KOPT-K1 (cell line): ENCODE data around the gene S100A16.
"Not testable (repeated sequence)": the region's sequence is repeated elsewhere in the genome, so short reads cannot be mapped to it uniquely, and the experiment has no call there.

Experiments
- H3K27ac ChIP-seq: fragments of 200-600 bp; sonication (generic); 2 replicates; pipeline ENCODE4 v1.5.1; 2016; ENCODE audit warnings: antibody characterized with exemption, mild to moderate bottlenecking, low read depth, low read length; ENCODE audit not compliant: poor library complexity, severe bottlenecking
- H3K36me3 ChIP-seq: fragments of 200-600 bp; sonication (generic); 2 replicates; pipeline ENCODE4 v1.5.1; 2017; ENCODE audit warnings: antibody characterized with exemption, mild to moderate bottlenecking, low read length, moderate library complexity; ENCODE audit not compliant: insufficient read depth
- H3K9me3 ChIP-seq: fragments of 200-600 bp; sonication (generic); 2 replicates; pipeline ENCODE4 v1.5.1; 2017; ENCODE audit warnings: antibody characterized with exemption, low read length, mild to moderate bottlenecking; ENCODE audit not compliant: insufficient read depth, poor library complexity, severe bottlenecking

The S100A16 gene

GRCh38 chr1:153570874-153571273 is 42.1 kb downstream of the S100A16 start:
- H3K9me3 ChIP-seq = no peaks in the 10 kb centered on the region
- no peak overlapping the region for H3K27ac ChIP-seq
- H3K36me3 ChIP-seq = no peaks in the 10 kb centered on the region

- Histone ChIP-seq H3K9me3 (no peaks in the 10 kb centered on the region), H3K27ac (no peak overlapping the region), H3K36me3 (no peaks in the 10 kb centered on the region)
These were observed 43.5 kb downstream of the S100A16 start for GRCh38 chr1:153569465-153569864.

GRCh38 chr1:153568367-153569099 is 44.4 kb downstream of the S100A16 start:
- H3K36me3 ChIP-seq = no peaks in the 10 kb centered on the region
- H3K9me3 ChIP-seq = no peaks in the 10 kb centered on the region
- no peak overlapping the region for H3K27ac ChIP-seq

GRCh38 chr1:153567621-153568366 is 45.1 kb downstream of the S100A16 start:
- Histone ChIP-seq H3K36me3 (no peaks in the 10 kb centered on the region), H3K27ac (no peak overlapping the region)

GRCh38 chr1:153566414-153567371 is 46.2 kb downstream of the S100A16 start:
- no peaks in the 10 kb centered on the region for H3K9me3 ChIP-seq
- H3K27ac ChIP-seq = no peak overlapping the region
- H3K36me3 ChIP-seq = no peaks in the 10 kb centered on the region

More at GRCh38 chr1:153567621-153568366, 45.1 kb downstream of the S100A16 start:
- H3K9me3 ChIP-seq = no peaks in the 10 kb centered on the region

GRCh38 chr1:153565529-153566374 is 47.2 kb downstream of the S100A16 start, which contains the start of gene S100A2:
Gene S100A2 (minus strand): TSS chr1:153565844. CDS start chr1:153563877, 1,967 bp downstream.
- no peak within 1 kb of the TSS for H3K27ac ChIP-seq
- H3K9me3 ChIP-seq = no peaks in the 10 kb centered on the region
- H3K36me3 ChIP-seq = no peaks in the 10 kb centered on the region

GRCh38 chr1:153563991-153564390 is 48.9 kb downstream of the S100A16 start:
- Histone ChIP-seq H3K27ac (no peak overlapping the region), H3K36me3 (no peaks in the 10 kb centered on the region), H3K9me3 (no peaks in the 10 kb centered on the region)

- H3K36me3 ChIP-seq = no peaks in the 10 kb centered on the region
- H3K9me3 ChIP-seq = no peaks in the 10 kb centered on the region
- no peak overlapping the region for H3K27ac ChIP-seq
These were observed 49.4 kb downstream of the S100A16 start for GRCh38 chr1:153563483-153563901.

GRCh38 chr1:153562021-153562420 is 50.9 kb downstream of the S100A16 start:
- H3K27ac ChIP-seq, H3K36me3 ChIP-seq, H3K9me3 ChIP-seq: not testable (repeated sequence)

GRCh38 chr1:153561466-153561985 is 51.4 kb downstream of the S100A16 start:
- no peak overlapping the region for H3K27ac ChIP-seq
- no peaks in the 10 kb centered on the region for H3K9me3 ChIP-seq
- no peaks in the 10 kb centered on the region for H3K36me3 ChIP-seq

- no peak overlapping the region for H3K27ac ChIP-seq
- H3K36me3 ChIP-seq = no peaks in the 10 kb centered on the region
These were observed 52.0 kb downstream of the S100A16 start for GRCh38 chr1:153560771-153561465.

GRCh38 chr1:153560241-153560640 is 52.7 kb downstream of the S100A16 start:
- no peaks in the 10 kb centered on the region for H3K36me3 ChIP-seq
- H3K9me3 ChIP-seq = no peaks in the 10 kb centered on the region
- H3K27ac ChIP-seq = no peak overlapping the region

More at GRCh38 chr1:153560771-153561465, 52.0 kb downstream of the S100A16 start:
- H3K9me3 ChIP-seq = no peaks in the 10 kb centered on the region

GRCh38 chr1:153557877-153558276 is 55.1 kb downstream of the S100A16 start:
- H3K36me3 ChIP-seq = no peaks in the 10 kb centered on the region
- H3K9me3 ChIP-seq = no peaks in the 10 kb centered on the region
- H3K27ac ChIP-seq = no peak overlapping the region
